SU-DHL-6 (cell line): ENCODE measurements around the gene CTNNAL1.

Experiments used
- EZH2phosphoT487 ChIP-seq: fragments of 200-600 bp; sonication (generic), shearing (Covaris generic); conservative IDR thresholded peaks from 2 replicates; pipeline ENCODE4 v1.6.1; 2018; ENCODE audit warnings: mild to moderate bottlenecking, antibody characterized with exemption, low read length, moderate library complexity, mixed read lengths
- TF ChIP-seq, protein P1 (sequence below): fragments of 200-600 bp; sonication (generic); IDR thresholded peaks from one replicate; pipeline ENCODE4 v1.5.1; 2017; ENCODE audit warnings: antibody characterized with exemption, mild to moderate bottlenecking, low read length, moderate library complexity; ENCODE audit not compliant: insufficient read depth, poor library complexity, severe bottlenecking

DNA sequence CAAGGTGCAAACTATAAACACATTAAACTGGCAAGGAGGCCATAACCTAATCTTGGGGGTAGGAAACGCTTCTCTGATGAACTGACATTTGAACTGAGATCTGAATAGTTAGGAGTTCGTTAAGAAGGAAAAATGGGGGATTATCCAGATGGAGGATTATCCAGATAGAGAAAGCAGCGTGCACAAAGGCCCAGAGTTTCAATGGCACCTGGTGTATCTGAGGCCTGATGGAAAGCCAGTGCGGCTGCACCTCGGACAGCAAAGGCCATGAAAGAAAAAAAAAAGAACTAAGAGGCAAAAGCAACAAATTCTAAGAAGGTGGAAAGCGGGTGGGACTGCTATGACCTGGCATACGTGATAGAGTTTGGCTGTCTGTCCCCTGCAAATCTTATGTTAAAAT, 13.0 kb upstream of the CTNNAL1 start:
- TF ChIP-seq, protein P1, sequence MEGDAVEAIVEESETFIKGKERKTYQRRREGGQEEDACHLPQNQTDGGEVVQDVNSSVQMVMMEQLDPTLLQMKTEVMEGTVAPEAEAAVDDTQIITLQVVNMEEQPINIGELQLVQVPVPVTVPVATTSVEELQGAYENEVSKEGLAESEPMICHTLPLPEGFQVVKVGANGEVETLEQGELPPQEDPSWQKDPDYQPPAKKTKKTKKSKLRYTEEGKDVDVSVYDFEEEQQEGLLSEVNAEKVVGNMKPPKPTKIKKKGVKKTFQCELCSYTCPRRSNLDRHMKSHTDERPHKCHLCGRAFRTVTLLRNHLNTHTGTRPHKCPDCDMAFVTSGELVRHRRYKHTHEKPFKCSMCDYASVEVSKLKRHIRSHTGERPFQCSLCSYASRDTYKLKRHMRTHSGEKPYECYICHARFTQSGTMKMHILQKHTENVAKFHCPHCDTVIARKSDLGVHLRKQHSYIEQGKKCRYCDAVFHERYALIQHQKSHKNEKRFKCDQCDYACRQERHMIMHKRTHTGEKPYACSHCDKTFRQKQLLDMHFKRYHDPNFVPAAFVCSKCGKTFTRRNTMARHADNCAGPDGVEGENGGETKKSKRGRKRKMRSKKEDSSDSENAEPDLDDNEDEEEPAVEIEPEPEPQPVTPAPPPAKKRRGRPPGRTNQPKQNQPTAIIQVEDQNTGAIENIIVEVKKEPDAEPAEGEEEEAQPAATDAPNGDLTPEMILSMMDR: no peak
- TF ChIP-seq EZH2phosphoT487: no peak
